Mesothelial cell of epicardium (in vitro differentiated cells): Measurements from ENCODE around the gene DYSF. TPM values are rescaled to one million over a fixed set of nuclear protein-coding genes. Genes with fewer than 3 reads are reported as not detected.

ENCODE experiments used
- DNase-seq, 2 experiments: peaks; one replicate each; pipeline ENCODE4 v3.0.0; 2021; ENCODE audit warnings: low spot score in 2 of 2; ENCODE audit not compliant: unreplicated experiment in 2 of 2
- H3K27ac Mint-ChIP-seq: 2 replicates; pipeline ENCODE4 v1.8.0; 2021; ENCODE audit warnings: mixed read lengths
- H3K27me3 Mint-ChIP-seq: 2 replicates; pipeline ENCODE4 v1.8.0; 2021; ENCODE audit warnings: low read depth, mixed read lengths
- H3K36me3 Mint-ChIP-seq: 2 replicates; pipeline ENCODE4 v1.8.0; 2021; ENCODE audit warnings: mixed read lengths
- H3K4me1 Mint-ChIP-seq: 2 replicates; pipeline ENCODE4 v1.8.0; 2021; ENCODE audit warnings: mixed read lengths
- H3K4me3 Mint-ChIP-seq: 2 replicates; pipeline ENCODE4 v1.8.0; 2021; ENCODE audit warnings: mild to moderate bottlenecking, moderate library complexity, mixed read lengths
- H3K9me3 Mint-ChIP-seq: 2 replicates; pipeline ENCODE4 v1.8.0; 2021; ENCODE audit warnings: mixed read lengths
- total RNA-seq: library from RNA; stranded (reverse); gene quantifications from 3 replicates; pipeline ENCODE4 v1.2.1, GENCODE V29; 2021
- TF ChIP-seq, protein P1 (sequence below): fragments of 200-600 bp; sonication (generic); IDR thresholded peaks from one replicate; pipeline ENCODE4 v1.5.0; 2021; ENCODE audit warnings: antibody characterized with exemption; ENCODE audit not compliant: unreplicated experiment

Gene DYSF
- total RNA-seq, 1 donor from 2014 or later = 0.96 TPM

DNA sequence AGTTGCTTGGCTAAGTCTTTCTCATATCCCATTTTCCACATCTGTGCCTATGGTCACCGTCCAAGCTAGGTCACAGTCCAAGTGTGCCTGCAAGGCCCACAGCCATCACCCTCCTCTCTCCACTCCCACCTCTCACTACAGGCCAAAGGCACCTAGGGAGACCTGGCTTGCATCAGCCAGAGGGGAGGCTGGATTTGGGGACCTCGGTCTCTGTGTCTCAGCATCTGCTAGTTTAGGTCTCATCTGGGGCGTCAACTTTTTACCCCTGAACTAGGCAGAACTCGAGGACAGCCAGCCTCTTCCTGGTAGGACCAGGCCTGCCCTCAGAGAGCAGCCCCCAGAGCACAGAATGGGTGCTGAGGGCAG lies 217.1 kb downstream of the DYSF start:
- H3K27ac Mint-ChIP-seq = no peak overlapping the region
- TF ChIP-seq, protein P1, sequence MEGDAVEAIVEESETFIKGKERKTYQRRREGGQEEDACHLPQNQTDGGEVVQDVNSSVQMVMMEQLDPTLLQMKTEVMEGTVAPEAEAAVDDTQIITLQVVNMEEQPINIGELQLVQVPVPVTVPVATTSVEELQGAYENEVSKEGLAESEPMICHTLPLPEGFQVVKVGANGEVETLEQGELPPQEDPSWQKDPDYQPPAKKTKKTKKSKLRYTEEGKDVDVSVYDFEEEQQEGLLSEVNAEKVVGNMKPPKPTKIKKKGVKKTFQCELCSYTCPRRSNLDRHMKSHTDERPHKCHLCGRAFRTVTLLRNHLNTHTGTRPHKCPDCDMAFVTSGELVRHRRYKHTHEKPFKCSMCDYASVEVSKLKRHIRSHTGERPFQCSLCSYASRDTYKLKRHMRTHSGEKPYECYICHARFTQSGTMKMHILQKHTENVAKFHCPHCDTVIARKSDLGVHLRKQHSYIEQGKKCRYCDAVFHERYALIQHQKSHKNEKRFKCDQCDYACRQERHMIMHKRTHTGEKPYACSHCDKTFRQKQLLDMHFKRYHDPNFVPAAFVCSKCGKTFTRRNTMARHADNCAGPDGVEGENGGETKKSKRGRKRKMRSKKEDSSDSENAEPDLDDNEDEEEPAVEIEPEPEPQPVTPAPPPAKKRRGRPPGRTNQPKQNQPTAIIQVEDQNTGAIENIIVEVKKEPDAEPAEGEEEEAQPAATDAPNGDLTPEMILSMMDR = no peak
- no peaks in the 10 kb centered on the region for H3K36me3 Mint-ChIP-seq
- peaks cover 15% of the 10 kb centered on the region for H3K4me1 Mint-ChIP-seq
- peak in 1 of 2 experiments; percentile 27 for DNase-seq
- no peak overlapping the region for H3K4me3 Mint-ChIP-seq
- no peaks in the 10 kb centered on the region for H3K9me3 Mint-ChIP-seq
- no peaks in the 10 kb centered on the region for H3K27me3 Mint-ChIP-seq

DNA sequence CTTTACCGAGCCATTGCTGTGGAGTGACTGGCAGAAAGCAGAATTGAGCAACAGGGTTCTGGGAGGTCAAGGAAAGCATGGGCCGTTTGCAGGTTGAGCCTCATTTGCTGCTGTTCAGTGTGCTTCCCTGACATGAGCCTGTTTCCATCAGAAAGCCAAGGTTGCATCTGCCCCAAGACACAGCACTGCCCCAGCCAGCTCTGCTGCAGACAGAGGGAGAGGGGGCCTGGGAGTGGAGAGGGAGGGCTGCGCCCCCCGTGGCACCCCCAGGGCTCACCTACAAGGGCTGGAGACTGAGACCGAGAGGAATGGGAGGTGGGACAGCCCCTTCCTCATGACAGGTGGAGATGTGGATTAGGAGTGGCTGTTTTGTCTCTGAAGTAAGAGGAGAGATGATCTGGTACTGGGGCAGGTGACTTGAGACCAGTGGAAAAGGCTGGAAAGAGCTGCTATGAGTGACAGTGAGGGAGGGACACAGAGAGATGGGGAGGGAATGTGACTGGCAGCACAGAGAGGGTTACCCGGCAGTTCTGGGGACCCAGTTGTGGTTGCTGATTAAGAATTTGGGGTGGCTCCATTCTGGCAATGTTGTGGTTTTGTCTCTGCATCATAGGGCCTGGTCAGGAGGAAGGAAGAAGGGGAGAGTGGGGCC lies 218.0 kb downstream of the DYSF start:
- Mint-ChIP-seq H3K9me3 (no peaks in the 10 kb centered on the region), H3K36me3 (no peaks in the 10 kb centered on the region), H3K4me3 (no peak overlapping the region), H3K27me3 (no peaks in the 10 kb centered on the region), H3K4me1 (peaks cover 15% of the 10 kb centered on the region), H3K27ac (no peak overlapping the region)
- TF ChIP-seq, protein P1 = no peak
- peak in 1 of 2 experiments; percentile 24 for DNase-seq

DNA sequence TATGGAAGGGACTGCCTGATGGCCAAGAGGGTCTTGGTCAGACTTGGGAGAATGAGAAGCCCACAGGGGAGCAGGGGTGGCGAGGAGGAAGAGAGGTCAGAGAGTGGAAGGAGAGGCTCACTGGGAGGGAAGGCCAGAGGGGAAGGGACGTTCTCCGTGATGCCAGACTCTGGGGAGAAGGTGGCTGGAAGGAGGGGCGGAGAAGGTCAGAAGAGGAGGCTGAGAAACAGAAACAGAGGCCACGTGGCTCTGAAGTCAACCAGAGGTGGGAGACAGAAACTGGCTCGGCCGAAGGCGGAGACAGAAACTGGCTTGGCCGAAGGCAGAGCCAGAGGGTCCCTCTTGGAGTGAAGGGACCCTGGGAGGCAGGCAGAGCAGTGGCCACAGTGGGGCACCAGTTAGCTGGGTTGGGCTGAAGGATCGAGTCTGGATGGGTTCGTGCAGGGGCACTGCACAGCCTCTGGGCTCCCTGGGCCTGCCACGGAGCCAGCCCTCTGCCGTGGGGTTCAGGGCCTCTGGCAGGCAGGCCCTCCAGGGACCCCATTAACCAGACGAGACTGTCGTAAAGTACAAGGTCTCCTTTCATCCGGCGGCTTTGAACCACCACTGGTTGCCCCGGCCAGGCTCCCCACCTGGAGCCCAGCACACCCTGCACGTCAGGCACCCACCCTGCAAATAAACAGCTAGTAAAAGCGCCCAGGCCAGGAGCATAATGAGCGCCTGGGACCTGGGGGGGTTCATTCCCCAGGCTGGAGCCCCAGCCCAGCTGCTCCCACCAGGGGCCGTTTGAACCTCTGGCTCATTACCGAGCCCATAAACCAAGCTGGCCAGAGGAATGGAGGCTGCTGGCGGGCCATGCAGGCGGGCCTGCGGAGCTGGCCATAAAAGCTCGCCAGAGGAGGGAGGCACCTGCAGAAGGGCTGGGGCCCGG lies 218.8 kb downstream of the DYSF start:
- Mint-ChIP-seq H3K9me3 (no peaks in the 10 kb centered on the region), H3K4me3 (no peak overlapping the region), H3K27ac (no peak overlapping the region), H3K36me3 (no peaks in the 10 kb centered on the region), H3K27me3 (no peaks in the 10 kb centered on the region), H3K4me1 (peaks cover 18% of the 10 kb centered on the region)
- TF ChIP-seq, protein P1 = no peak
- peak in 1 of 2 experiments; percentile 38 for DNase-seq

DNA sequence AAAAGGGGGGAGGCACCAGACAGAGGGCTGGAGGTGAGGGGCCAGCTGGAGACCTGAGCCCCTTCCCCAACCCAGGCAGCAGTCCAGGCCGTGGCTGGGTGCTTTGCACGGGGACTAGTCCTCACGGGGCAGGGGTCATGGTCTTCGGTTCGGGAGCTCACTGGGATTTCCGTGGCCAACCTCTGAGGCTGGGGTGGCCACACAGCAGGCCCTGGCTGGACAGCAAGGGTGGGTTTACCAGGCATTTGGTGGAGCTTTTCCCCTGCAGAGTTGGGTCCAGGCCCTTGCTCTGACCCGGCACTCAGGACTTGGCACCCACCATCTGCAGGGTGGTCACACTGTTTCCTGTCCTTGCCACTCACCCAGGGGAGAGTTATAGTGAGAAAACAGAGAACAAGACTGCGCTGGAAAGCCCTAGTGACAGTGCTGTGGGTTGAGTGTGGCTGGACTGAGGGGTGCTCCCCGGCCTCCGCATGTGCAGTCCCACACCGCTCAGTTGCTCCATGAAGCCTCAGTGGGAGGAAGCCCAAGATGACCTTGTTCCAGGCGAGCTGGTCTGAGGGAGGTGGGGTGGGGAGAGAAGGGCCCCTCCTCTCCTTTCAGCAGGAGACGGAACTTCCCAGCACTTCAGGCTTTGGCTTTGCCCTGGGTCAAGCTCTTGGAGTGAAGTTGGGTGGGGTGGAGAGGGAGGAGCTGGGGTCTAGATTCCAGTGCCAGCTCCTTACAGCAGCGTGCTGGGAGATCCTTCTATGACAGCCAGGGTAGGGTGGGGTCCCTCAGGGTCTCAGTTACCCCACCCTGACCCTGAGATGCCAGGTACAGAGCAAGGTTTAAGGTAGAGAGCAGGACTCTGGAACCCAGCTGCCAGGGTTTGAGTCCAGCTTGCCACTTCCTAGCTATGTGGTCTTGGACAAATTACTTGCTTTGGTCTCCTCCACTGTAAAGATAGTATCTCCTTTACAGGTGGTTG lies 219.8 kb downstream of the DYSF start:
- H3K27ac Mint-ChIP-seq = no peak overlapping the region
- peak in 1 of 2 experiments; percentile 36 for DNase-seq
- no peaks in the 10 kb centered on the region for H3K9me3 Mint-ChIP-seq
- no peak overlapping the region for H3K4me3 Mint-ChIP-seq
- no peaks in the 10 kb centered on the region for H3K36me3 Mint-ChIP-seq
- peaks cover 18% of the 10 kb centered on the region for H3K4me1 Mint-ChIP-seq
- TF ChIP-seq, protein P1 = no peak
- H3K27me3 Mint-ChIP-seq = no peaks in the 10 kb centered on the region

DNA sequence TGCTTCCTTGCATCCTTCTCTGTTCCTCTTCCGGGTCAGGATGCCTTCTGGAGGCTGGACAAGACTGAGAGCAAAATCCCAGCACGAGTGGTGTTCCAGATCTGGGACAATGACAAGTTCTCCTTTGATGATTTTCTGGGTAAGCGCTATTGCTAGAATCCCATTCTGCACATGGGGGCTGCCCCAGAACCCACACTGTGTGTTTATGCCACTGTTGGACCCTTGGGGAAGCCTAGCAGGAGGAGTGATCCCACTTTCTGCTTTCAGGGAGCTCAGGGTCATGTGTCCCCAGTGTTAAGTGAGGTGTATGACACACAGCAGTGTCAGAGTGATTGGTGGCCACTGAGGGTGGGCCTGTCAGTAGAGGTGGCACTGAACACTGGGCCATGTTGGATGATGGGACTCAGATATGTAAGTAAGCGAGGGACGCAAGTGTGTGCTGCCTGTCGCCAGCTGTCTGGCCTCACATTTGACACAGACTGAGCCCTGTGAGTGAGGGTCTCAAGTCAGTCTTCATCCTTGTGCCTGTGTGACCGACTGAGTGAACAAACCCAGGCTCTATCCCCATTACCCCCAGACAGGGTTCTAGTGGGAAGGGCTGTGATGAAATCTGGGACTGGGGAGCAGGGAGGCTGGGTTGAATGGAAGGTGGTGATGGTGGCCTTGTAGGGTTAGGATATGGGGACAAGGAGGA lies 220.9 kb downstream of the DYSF start:
- Mint-ChIP-seq H3K9me3 (no peaks in the 10 kb centered on the region), H3K27ac (no peak overlapping the region), H3K36me3 (no peaks in the 10 kb centered on the region), H3K4me3 (no peak overlapping the region), H3K4me1 (peaks cover 23% of the 10 kb centered on the region), H3K27me3 (no peaks in the 10 kb centered on the region)
- TF ChIP-seq, protein P1 = no peak
- peak in 1 of 2 experiments; percentile 21 for DNase-seq
